Measurements from ENCODE around the gene SSR1. TPM values are rescaled to one million over a fixed set of nuclear protein-coding genes. Genes with fewer than 3 reads are reported as not detected.
"Not testable (repeated sequence)": the region's sequence is repeated elsewhere in the genome, so short reads cannot be mapped to it uniquely, and the experiment has no call there.

The SSR1 gene
- total and polyA plus RNA-seq, 2 of the 13 experiments (the other 11 are each of a cell fraction or from before 2014, with no cell fraction given) = 203 to 243 TPM

GRCh38 chr6:7319406-7319805 lies 6.4 kb upstream of the SSR1 start:
- 56% methylated on average over 2 of the region's 2 CpGs for WGBS (ENCODE audit: low lambda C conversion rate)
- CTCF ChIA-PET (ENCODE audit: low intra/inter-chr PET ratio, low total read pairs) = not testable (repeated sequence)

DNA sequence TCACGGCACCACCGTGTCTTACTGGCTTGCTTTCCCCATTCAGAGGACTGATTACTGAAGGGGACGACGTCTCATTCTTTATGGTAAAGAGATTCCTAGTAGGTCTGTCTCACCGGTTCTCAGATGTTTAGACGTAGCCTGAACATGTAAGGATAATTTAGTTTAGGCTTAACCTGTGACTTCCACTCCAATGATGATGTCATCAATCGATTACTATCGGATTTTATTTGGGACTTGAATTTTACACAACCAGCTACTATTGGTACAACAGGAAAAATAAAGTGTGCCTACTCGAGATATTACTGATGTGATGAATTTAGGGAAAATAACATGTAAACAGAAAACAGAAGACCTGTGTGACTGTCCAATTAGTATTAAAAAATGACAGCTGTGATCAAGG lies 4.5 kb upstream of the SSR1 start:
- TF ChIP-seq, protein P1, sequence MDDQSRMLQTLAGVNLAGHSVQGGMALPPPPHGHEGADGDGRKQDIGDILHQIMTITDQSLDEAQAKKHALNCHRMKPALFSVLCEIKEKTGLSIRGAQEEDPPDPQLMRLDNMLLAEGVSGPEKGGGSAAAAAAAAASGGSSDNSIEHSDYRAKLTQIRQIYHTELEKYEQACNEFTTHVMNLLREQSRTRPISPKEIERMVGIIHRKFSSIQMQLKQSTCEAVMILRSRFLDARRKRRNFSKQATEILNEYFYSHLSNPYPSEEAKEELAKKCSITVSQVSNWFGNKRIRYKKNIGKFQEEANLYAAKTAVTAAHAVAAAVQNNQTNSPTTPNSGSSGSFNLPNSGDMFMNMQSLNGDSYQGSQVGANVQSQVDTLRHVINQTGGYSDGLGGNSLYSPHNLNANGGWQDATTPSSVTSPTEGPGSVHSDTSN (CRISPR knock-in tag; IDR thresholded peaks at IDR 0.05; ENCODE audit: borderline replicate concordance) = no peak
- TF ChIP-seq TBX3 (IDR thresholded peaks at IDR 0.05; ENCODE audit: borderline replicate concordance) (no peak), PATZ1 (CRISPR knock-in tag; IDR thresholded peaks at IDR 0.05) (no peak), ZBTB7B (CRISPR knock-in tag; IDR thresholded peaks at IDR 0.05) (no peak), CREB1 (IDR thresholded peaks at IDR 0.05) (peak; percentile 83), CREB1 (CRISPR knock-in tag; IDR thresholded peaks at IDR 0.05) (no peak), MED1 (CRISPR knock-in tag; IDR thresholded peaks at IDR 0.05) (no peak), REST (IDR thresholded peaks at IDR 0.05; ENCODE audit: borderline replicate concordance in 1 of 2, low read depth in 1 of 2, low read length in 2 of 2) (no peak), ATF7 (IDR thresholded peaks at IDR 0.05) (peak; percentile 97), ATF7 (CRISPR knock-in tag; IDR thresholded peaks at IDR 0.05) (no peak), FOXK2 (IDR thresholded peaks at IDR 0.05) (no peak), ATF3 (CRISPR knock-in tag; IDR thresholded peaks at IDR 0.05) (no peak)
- ChIA-PET POLR2A (interaction anchor here (1.2 kb wide), 1 partner anchor 72 kb away, joined by 4 read pairs; the partner anchor contains the start of genes CAGE1 and RIOK1), CTCF (ENCODE audit: low intra/inter-chr PET ratio, low total read pairs) (no interaction called here)
- ATAC-seq (no peak), DNase-seq (ENCODE audit: low spot score) (no peak), FAIRE-seq (no peak)
- H3K4me3 ChIP-seq (replicated peaks in 1 of 3; ENCODE audit: insufficient read depth in 1 of 3, low read depth in 2 of 3, low read length in 3 of 3) = no peak overlapping the region
- intact Hi-C loops (cut with micrococcal nuclease; ENCODE audit: unreplicated experiment) = no loop called here
- BruUV-seq (replicated peaks) = no TSS peak
- no peak overlapping the region for H3K27ac ChIP-seq (ENCODE audit: extremely low read length, insufficient read depth, low read length)
- H3K9me3 ChIP-seq (ENCODE audit: low read length) = no peaks in the 10 kb centered on the region
- no peaks in the 10 kb centered on the region for H3K36me3 ChIP-seq (replicated peaks in 1 of 2; ENCODE audit: control insufficient read depth in 1 of 2, insufficient read depth in 2 of 2, low read length in 2 of 2)
- H3K4me1 ChIP-seq (ENCODE audit: insufficient read depth, low read length) = peaks cover 41% of the 10 kb centered on the region
- peaks cover 5% of the 10 kb centered on the region for H3K79me2 ChIP-seq (ENCODE audit: insufficient read depth, low read length)
- H3K4me2 ChIP-seq (ENCODE audit: low read depth, low read length) = no peak overlapping the region
- in situ Hi-C loops (cut with HindIII; ENCODE audit: extremely low pct_ligation_motif_present, low pct_unique_long_range_greater_than_20kb) = no loop called here
- H2AFZ ChIP-seq (ENCODE audit: low read length) = no peak overlapping the region
- no peak overlapping the region for H3K9ac ChIP-seq (ENCODE audit: insufficient read depth, low read depth, low read length)
- H4K20me1 ChIP-seq (ENCODE audit: insufficient read depth, low read length) = no peaks in the 10 kb centered on the region
- no peaks in the 10 kb centered on the region; a peak in 1 of 5 replicates for H3K27me3 ChIP-seq (ENCODE audit: control insufficient read depth in 1 of 2, insufficient read depth in 2 of 2, low read length in 2 of 2)
- 85% methylated on average over 9 of the region's 9 CpGs for WGBS (ENCODE audit: low lambda C conversion rate)

More at GRCh38 chr6:7319406-7319805, 6.4 kb upstream of the SSR1 start:
- intact Hi-C loops (cut with micrococcal nuclease; ENCODE audit: unreplicated experiment); in situ Hi-C loops (cut with HindIII; ENCODE audit: extremely low pct_ligation_motif_present, low pct_unique_long_range_greater_than_20kb); H3K4me3 ChIP-seq (replicated peaks in 1 of 3; ENCODE audit: insufficient read depth in 1 of 3, low read depth in 2 of 3, low read length in 3 of 3); FAIRE-seq; H3K9me3 ChIP-seq (ENCODE audit: low read length); H3K9ac ChIP-seq (ENCODE audit: insufficient read depth, low read depth, low read length); BruUV-seq (replicated peaks); H3K36me3 ChIP-seq (replicated peaks in 1 of 2; ENCODE audit: control insufficient read depth in 1 of 2, insufficient read depth in 2 of 2, low read length in 2 of 2); H3K4me2 ChIP-seq (ENCODE audit: low read depth, low read length); H3K79me2 ChIP-seq (ENCODE audit: insufficient read depth, low read length); H3K27me3 ChIP-seq (ENCODE audit: control insufficient read depth in 1 of 2, insufficient read depth in 2 of 2, low read length in 2 of 2); DNase-seq (ENCODE audit: low spot score); H3K27ac ChIP-seq (ENCODE audit: extremely low read length, insufficient read depth, low read length); ATAC-seq; H2AFZ ChIP-seq (ENCODE audit: low read length); H4K20me1 ChIP-seq (ENCODE audit: insufficient read depth, low read length): not testable (repeated sequence)
- peaks cover 32% of the 10 kb centered on the region for H3K4me1 ChIP-seq (ENCODE audit: insufficient read depth, low read length)
- peak; percentile 53; the same call in 1 of the 2 replicates for TF ChIP-seq ZNF121 (CRISPR knock-in tag; IDR thresholded peaks at IDR 0.05)
- POLR2A ChIA-PET = interaction anchor here (0.6 kb wide), 1 partner anchor 299 kb away, joined by 3 read pairs; no protein-coding TSS in a partner anchor
